Loucy (cell line): ENCODE measurements around the gene SPAG6.

Experiments used
- CTCF ChIP-seq: fragments of 200-600 bp; sonication (generic); conservative IDR thresholded peaks from 2 replicates; pipeline ENCODE4 v1.5.1; 2014; ENCODE audit warnings: mild to moderate bottlenecking, antibody characterized with exemption, low read length
- EZH2phosphoT487 ChIP-seq: fragments of 200-600 bp; IDR thresholded peaks from 2 replicates; pipeline ENCODE4 v1.6.1; 2018; ENCODE audit warnings: antibody characterized with exemption, mild to moderate bottlenecking, moderate library complexity, borderline replicate concordance

- no peak for TF ChIP-seq CTCF
- TF ChIP-seq EZH2phosphoT487, result no peak
Observed at GRCh38 chr10:22346096-22346661, 883 bp downstream of the SPAG6 start.
